OCI-LY3 (cell line): ENCODE results near the gene CD63.

Source experiments
- H2AFZ ChIP-seq: fragments of 200-600, 300-600 bp; shearing (Covaris generic); 2 replicates; pipeline ENCODE4 v1.6.0; 2014; ENCODE audit warnings: antibody characterized with exemption, low read depth, low read length
- H3K27ac ChIP-seq: fragments of 200-600, 300-600 bp; sonication (generic); 2 replicates; pipeline ENCODE4 v1.5.1; 2014; ENCODE audit warnings: mild to moderate bottlenecking, low read length, moderate library complexity, mixed read lengths
- H3K27me3 ChIP-seq: fragments of 200-600, 300-600 bp; sonication (generic); 2 replicates; pipeline ENCODE4 v1.6.1; 2014; ENCODE audit warnings: low read depth, low read length, mixed read lengths
- H3K36me3 ChIP-seq: fragments of 200-600, 300-600 bp; sonication (generic); replicated peaks from 2 replicates; pipeline ENCODE3; 2014; ENCODE audit warnings: low read depth, low read length, mixed read lengths
- H3K4me1 ChIP-seq: fragments of 300-600, 200-600 bp; sonication (generic); 2 replicates; pipeline ENCODE4 v1.6.1; 2014; ENCODE audit warnings: low read length, mixed read lengths
- H3K4me2 ChIP-seq: fragments of 200-600, 300-600 bp; sonication (generic); 2 replicates; pipeline ENCODE4 v1.6.1; 2014; ENCODE audit warnings: low read length, mixed read lengths
- H3K4me3 ChIP-seq: fragments of 300-600, 200-600 bp; sonication (generic); 2 replicates; pipeline ENCODE4 v1.5.1; 2014; ENCODE audit warnings: antibody characterized with exemption, mild to moderate bottlenecking, low read length, moderate library complexity
- H3K79me2 ChIP-seq: fragments of 300-600, 200-600 bp; shearing (Covaris generic); 2 replicates; pipeline ENCODE4 v1.6.1; 2014; ENCODE audit warnings: mild to moderate bottlenecking, low read length, mixed read lengths
- H3K9ac ChIP-seq: fragments of 300-600, 200-600 bp; shearing (Covaris generic); 2 replicates; pipeline ENCODE4 v1.6.0; 2014; ENCODE audit warnings: mild to moderate bottlenecking, low read length, moderate library complexity
- H3K9me3 ChIP-seq: fragments of 200-600, 300-600 bp; shearing (Covaris generic); 2 replicates; pipeline ENCODE4 v1.6.1; 2014; ENCODE audit warnings: low read length, mixed read lengths; ENCODE audit not compliant: insufficient read depth
- H4K20me1 ChIP-seq: fragments of 200-600, 300-600 bp; sonication (generic); 2 replicates; pipeline ENCODE4 v1.6.1; 2016; ENCODE audit warnings: low read length, mixed read lengths; ENCODE audit not compliant: insufficient read depth
- EZH2phosphoT487 ChIP-seq: fragments of 200-600 bp; shearing (Covaris generic); IDR thresholded peaks from 2 replicates; pipeline ENCODE4 v1.6.1; 2018; ENCODE audit warnings: antibody characterized with exemption, mixed run types, low read depth
- TF ChIP-seq, protein P1 (sequence below): fragments of 200-600, 300-600 bp; sonication (generic); IDR thresholded peaks from 2 replicates; pipeline ENCODE4 v1.5.1; 2014; ENCODE audit warnings: antibody characterized with exemption, low read length, low read depth

The CD63 gene, protein sequence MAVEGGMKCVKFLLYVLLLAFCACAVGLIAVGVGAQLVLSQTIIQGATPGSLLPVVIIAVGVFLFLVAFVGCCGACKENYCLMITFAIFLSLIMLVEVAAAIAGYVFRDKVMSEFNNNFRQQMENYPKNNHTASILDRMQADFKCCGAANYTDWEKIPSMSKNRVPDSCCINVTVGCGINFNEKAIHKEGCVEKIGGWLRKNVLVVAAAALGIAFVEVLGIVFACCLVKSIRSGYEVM

DNA sequence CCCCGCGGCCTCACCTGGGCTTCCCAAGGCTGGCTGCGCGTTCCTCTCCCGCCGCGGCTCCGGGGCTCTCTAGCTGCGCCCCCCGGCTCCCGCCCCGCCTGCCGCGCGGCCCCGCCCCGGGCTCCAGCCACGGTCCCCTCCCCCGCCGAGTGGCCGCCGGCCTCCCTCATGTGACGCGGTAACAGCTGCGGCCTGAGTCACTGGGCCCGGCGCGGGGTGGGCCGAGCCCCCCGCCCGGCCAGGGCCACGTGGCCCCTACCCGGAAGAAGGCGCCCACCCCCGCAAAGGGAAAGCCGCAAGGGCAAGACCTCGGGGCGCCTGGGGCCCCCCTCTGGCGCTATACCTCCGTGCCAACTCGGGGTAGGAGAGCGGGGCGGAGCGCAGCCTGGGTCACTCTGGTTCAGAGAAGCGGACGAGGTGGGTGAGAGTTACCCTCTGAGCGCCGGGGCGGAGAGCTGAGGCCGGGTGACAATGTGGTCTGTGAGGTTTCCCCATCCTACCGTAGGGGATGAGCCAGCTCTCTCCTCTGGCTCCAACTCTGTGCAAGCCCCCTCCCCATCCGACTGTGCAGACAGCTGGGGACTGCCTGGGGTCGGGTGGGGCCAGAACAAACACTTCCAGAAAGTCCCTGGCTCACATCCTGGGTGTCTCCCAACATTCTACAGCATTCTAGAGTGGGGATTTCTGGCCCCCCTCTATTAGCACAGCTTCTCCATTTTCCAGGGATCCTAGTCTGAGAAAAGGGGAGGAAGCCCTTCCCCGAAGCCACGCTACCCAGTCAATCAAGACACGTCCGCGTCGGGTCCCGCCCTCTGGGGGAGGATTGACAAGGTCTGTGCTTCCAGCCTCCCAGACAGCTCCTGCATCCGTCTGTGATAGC is at the start of gene CD63:
CD63 (minus strand) TSS at position 71 of the 880 bp plus-strand sequence. CDS start 668 bp downstream, outside the sequence.
- Histone ChIP-seq H4K20me1 (no peaks in the 10 kb centered on the region), H2AFZ (peak within 1 kb of the TSS; percentile 56), H3K4me1 (peaks cover 15% of the 10 kb centered on the region), H3K27me3 (no peaks in the 10 kb centered on the region), H3K9ac (peak within 1 kb of the TSS; percentile 88), H3K4me3 (peak within 1 kb of the TSS; percentile 87), H3K27ac (peak within 1 kb of the TSS; percentile 24; the same call in 1 of the 2 replicates), H3K4me2 (peak within 1 kb of the TSS; percentile 93), H3K9me3 (no peaks in the 10 kb centered on the region), H3K36me3 (peaks cover 3% of the 10 kb centered on the region), H3K79me2 (peaks cover 13% of the 10 kb centered on the region)
- TF ChIP-seq EZH2phosphoT487: no peak
- TF ChIP-seq, protein P1, sequence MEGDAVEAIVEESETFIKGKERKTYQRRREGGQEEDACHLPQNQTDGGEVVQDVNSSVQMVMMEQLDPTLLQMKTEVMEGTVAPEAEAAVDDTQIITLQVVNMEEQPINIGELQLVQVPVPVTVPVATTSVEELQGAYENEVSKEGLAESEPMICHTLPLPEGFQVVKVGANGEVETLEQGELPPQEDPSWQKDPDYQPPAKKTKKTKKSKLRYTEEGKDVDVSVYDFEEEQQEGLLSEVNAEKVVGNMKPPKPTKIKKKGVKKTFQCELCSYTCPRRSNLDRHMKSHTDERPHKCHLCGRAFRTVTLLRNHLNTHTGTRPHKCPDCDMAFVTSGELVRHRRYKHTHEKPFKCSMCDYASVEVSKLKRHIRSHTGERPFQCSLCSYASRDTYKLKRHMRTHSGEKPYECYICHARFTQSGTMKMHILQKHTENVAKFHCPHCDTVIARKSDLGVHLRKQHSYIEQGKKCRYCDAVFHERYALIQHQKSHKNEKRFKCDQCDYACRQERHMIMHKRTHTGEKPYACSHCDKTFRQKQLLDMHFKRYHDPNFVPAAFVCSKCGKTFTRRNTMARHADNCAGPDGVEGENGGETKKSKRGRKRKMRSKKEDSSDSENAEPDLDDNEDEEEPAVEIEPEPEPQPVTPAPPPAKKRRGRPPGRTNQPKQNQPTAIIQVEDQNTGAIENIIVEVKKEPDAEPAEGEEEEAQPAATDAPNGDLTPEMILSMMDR: no peak

DNA sequence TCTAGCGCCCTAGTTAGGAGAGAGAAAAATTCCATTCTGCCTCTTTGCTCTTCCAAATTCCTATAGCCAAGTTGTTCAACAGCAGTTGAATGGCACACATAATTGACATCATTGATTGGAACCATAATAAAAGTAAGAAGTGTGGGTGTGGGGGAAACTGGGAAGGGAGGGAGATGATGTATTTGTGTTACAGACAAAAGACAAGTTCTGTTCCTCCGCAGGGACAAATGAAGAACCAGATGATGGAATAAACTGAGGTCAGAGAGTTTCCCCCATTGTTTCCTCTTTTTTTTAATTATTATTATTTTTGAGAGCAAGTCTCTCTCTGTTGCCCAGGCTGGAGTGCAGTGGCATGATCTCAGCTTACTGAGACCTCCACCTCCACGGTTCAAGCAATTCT is 49.0 kb upstream of the CD63 start:
- Histone ChIP-seq H3K27me3 (no peaks in the 10 kb centered on the region), H2AFZ (no peak overlapping the region), H3K36me3 (peaks cover 27% of the 10 kb centered on the region), H3K9me3 (no peaks in the 10 kb centered on the region), H3K79me2 (peaks cover 3% of the 10 kb centered on the region; the same call in 1 of the 2 replicates), H3K4me3 (no peak overlapping the region), H3K4me1 (no peaks in the 10 kb centered on the region), H3K9ac (no peak overlapping the region), H3K4me2 (no peak overlapping the region), H4K20me1 (no peaks in the 10 kb centered on the region), H3K27ac (no peak overlapping the region)
- TF ChIP-seq EZH2phosphoT487: no peak
- TF ChIP-seq, protein P1: no peak

DNA sequence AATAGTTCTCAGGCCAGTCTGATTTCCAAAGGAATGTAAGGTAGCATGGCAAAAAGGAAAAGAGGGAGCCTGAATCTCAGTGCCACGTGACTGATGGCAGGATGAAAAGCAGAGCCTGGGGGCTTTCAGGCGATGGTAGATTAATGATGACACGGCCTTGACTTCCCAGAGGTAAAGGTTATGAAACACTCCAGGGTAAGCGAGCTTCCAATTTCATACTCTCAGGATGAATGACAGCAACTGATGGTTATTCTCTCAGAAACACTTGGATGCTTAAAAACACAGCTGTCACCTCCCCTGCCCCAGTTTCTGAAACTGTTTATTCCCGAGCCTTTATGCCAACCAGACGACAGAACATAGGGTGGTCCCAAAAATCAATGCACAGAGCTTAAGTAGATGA is 42.9 kb upstream of the CD63 start:
- Histone ChIP-seq H3K4me3 (no peak overlapping the region), H3K27ac (no peak overlapping the region), H3K36me3 (peaks cover 28% of the 10 kb centered on the region), H3K4me2 (no peak overlapping the region), H3K9ac (no peak overlapping the region), H3K79me2 (peaks cover 6% of the 10 kb centered on the region; the same call in 1 of the 2 replicates), H2AFZ (no peak overlapping the region), H3K27me3 (no peaks in the 10 kb centered on the region), H3K4me1 (no peaks in the 10 kb centered on the region), H4K20me1 (no peaks in the 10 kb centered on the region), H3K9me3 (no peaks in the 10 kb centered on the region)
- TF ChIP-seq, protein P1: no peak
- TF ChIP-seq EZH2phosphoT487: no peak

DNA sequence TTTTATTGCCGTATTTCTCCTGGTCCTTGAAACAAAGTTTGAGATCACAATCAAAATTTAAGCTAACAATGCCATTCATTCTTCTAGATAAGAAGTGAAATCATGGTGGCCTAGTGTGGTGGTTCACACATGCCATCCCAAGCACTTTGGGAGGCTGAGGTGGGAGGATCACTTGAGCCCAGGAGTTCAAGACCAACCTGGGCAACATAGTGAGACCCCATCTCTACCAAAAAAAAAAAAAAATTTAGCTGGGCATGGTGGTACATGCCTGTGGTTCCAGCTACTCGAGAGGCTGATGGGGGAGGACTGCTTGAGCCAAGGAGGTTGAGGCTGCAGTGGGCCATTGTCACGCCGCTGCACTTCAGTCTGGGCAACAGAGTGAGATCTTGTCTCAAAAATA is 38.3 kb upstream of the CD63 start:
- Histone ChIP-seq H3K9me3 (no peaks in the 10 kb centered on the region), H3K27me3 (no peaks in the 10 kb centered on the region), H2AFZ (no peak overlapping the region), H3K4me1 (no peaks in the 10 kb centered on the region), H3K36me3 (peaks cover 37% of the 10 kb centered on the region), H3K27ac (no peak overlapping the region), H3K9ac (no peak overlapping the region), H3K4me3 (no peak overlapping the region), H4K20me1 (no peaks in the 10 kb centered on the region), H3K4me2 (no peak overlapping the region), H3K79me2 (peaks cover 10% of the 10 kb centered on the region; the same call in 1 of the 2 replicates)
- TF ChIP-seq EZH2phosphoT487: no peak
- TF ChIP-seq, protein P1: no peak
